H9 (cell line): Measurements from ENCODE around the gene AHDC1. TPM values are rescaled to one million over a fixed set of nuclear protein-coding genes. Genes with fewer than 3 reads are reported as not detected.
A peak's percentile ranks its signal among the peaks of the same experiment; 100 is the strongest.

Experiments
- DNase-seq: peaks from one replicate; pipeline ENCODE4 v3.0.0-alpha.2; 2017
- H2AFZ ChIP-seq: one replicate; pipeline ENCODE4 v1.6.1; 2013; ENCODE audit warnings: mild to moderate bottlenecking, low read length, control low read depth, moderate library complexity
- H2AK5ac ChIP-seq: 2 replicates; pipeline ENCODE4 v1.6.1; 2013; ENCODE audit warnings: low read length, control low read depth, mixed read lengths; ENCODE audit not compliant: insufficient read length
- H2BK120ac ChIP-seq: one replicate; pipeline ENCODE4 v1.6.1; 2013; ENCODE audit warnings: low read depth, mild to moderate bottlenecking, low read length, control low read depth, inconsistent platforms; ENCODE audit not compliant: poor library complexity, severe bottlenecking
- H2BK12ac ChIP-seq: 2 replicates; pipeline ENCODE4 v1.6.1; 2013; ENCODE audit warnings: low read length, control low read depth, mixed read lengths, low read depth; ENCODE audit not compliant: insufficient read length
- H2BK15ac ChIP-seq: 2 replicates; pipeline ENCODE4 v1.6.1; 2013; ENCODE audit warnings: low read depth, low read length, control low read depth
- H2BK20ac ChIP-seq: one replicate; pipeline ENCODE4 v1.6.1; 2013; ENCODE audit warnings: low read depth, mild to moderate bottlenecking, low read length, control low read depth, inconsistent platforms; ENCODE audit not compliant: poor library complexity, severe bottlenecking
- H2BK5ac ChIP-seq: 2 replicates; pipeline ENCODE4 v1.6.1; 2013; ENCODE audit warnings: low read length, control low read depth, mixed read lengths; ENCODE audit not compliant: insufficient read length
- H3K14ac ChIP-seq: 2 replicates; pipeline ENCODE4 v1.6.1; 2013; ENCODE audit warnings: low read length, control low read depth; ENCODE audit not compliant: insufficient read depth
- H3K18ac ChIP-seq: 2 replicates; pipeline ENCODE4 v1.6.1; 2013; ENCODE audit warnings: low read depth, mild to moderate bottlenecking, mixed read lengths, low read length, control low read depth; ENCODE audit not compliant: insufficient read length
- H3K23ac ChIP-seq: 2 replicates; pipeline ENCODE4 v1.6.1; 2013; ENCODE audit warnings: low read length, control low read depth, mixed read lengths, low read depth; ENCODE audit not compliant: insufficient read length
- H3K23me2 ChIP-seq: 2 replicates; pipeline ENCODE4 v1.6.1; 2013; ENCODE audit warnings: low read depth, mild to moderate bottlenecking, mixed read lengths, low read length, control low read depth; ENCODE audit not compliant: insufficient read length, poor library complexity, severe bottlenecking
- H3K27ac ChIP-seq: 2 replicates; pipeline ENCODE4 v1.5.1; 2013; ENCODE audit warnings: low read length, control low read depth, mixed read lengths, low read depth; ENCODE audit not compliant: insufficient read length
- H3K27me3 ChIP-seq: 2 replicates; pipeline ENCODE4 v1.6.1; 2013; ENCODE audit warnings: low read length, control low read depth, inconsistent platforms; ENCODE audit not compliant: insufficient read depth
- H3K4ac ChIP-seq: 2 replicates; pipeline ENCODE4 v1.6.1; 2013; ENCODE audit warnings: low read depth, mild to moderate bottlenecking, control low read depth, inconsistent platforms, low read length, moderate library complexity
- H3K4me1 ChIP-seq: 2 replicates; pipeline ENCODE4 v1.6.1; 2013; ENCODE audit warnings: low read length, control low read depth, inconsistent platforms; ENCODE audit not compliant: insufficient read depth
- H3K4me2 ChIP-seq: 2 replicates; pipeline ENCODE4 v1.6.1; 2013; ENCODE audit warnings: low read length, control low read depth, mixed read lengths; ENCODE audit not compliant: insufficient read length, insufficient read depth
- H3K56ac ChIP-seq: 2 replicates; pipeline ENCODE4 v1.6.1; 2013; ENCODE audit warnings: low read depth, mild to moderate bottlenecking, mixed read lengths, low read length, control low read depth; ENCODE audit not compliant: insufficient read length
- H3K79me1 ChIP-seq: 2 replicates; pipeline ENCODE4 v1.6.1; 2013; ENCODE audit warnings: low read depth, mild to moderate bottlenecking, moderate library complexity, low read length, control low read depth, inconsistent platforms; ENCODE audit not compliant: insufficient read depth, poor library complexity, severe bottlenecking
- H3K79me2 ChIP-seq: 2 replicates; pipeline ENCODE4 v1.6.1; 2013; ENCODE audit warnings: low read length, control low read depth, inconsistent platforms; ENCODE audit not compliant: insufficient read depth
- H3K9ac ChIP-seq: 2 replicates; pipeline ENCODE4 v1.6.1; 2013; ENCODE audit warnings: low read length, control low read depth, mixed read lengths; ENCODE audit not compliant: insufficient read length; ENCODE audit errors: extremely low read depth
- H3K9me3 ChIP-seq: one replicate; pipeline ENCODE4 v1.6.1; 2013; ENCODE audit warnings: low read depth, low read length, inconsistent platforms; ENCODE audit not compliant: control insufficient read depth
- H3T11ph ChIP-seq: one replicate; pipeline ENCODE4 v1.6.1; 2013; ENCODE audit warnings: mild to moderate bottlenecking, low read length, control low read depth, inconsistent platforms
- H4K20me1 ChIP-seq: one replicate; pipeline ENCODE4 v1.6.1; 2013; ENCODE audit not compliant: control insufficient read depth, insufficient read length, insufficient read depth
- H4K5ac ChIP-seq: 2 replicates; pipeline ENCODE4 v1.6.1; 2013; ENCODE audit warnings: low read depth, mild to moderate bottlenecking, mixed read lengths, low read length, control low read depth; ENCODE audit not compliant: insufficient read length
- H4K8ac ChIP-seq: replicated peaks from 2 replicates; pipeline ENCODE4 v1.6.1; 2013; ENCODE audit warnings: low read length, control low read depth, mixed read lengths, low read depth; ENCODE audit not compliant: insufficient read length
- H4K91ac ChIP-seq: 2 replicates; pipeline ENCODE4 v1.6.1; 2013; ENCODE audit warnings: low read depth, mild to moderate bottlenecking, moderate library complexity, mixed read lengths, low read length, control low read depth; ENCODE audit not compliant: insufficient read length
- H3K27ac Mint-ChIP-seq, 3 experiments: 2 replicates in 2 of 3; 3 replicates in 1 of 3; pipeline ENCODE4 v1.8.0; 2020 to 2021; ENCODE audit warnings: mixed read lengths in 3 of 3, mild to moderate bottlenecking in 1 of 3, moderate library complexity in 1 of 3
- H3K27me3 Mint-ChIP-seq: 2 replicates; pipeline ENCODE4 v1.8.0; 2021; ENCODE audit warnings: low read depth, mild to moderate bottlenecking, moderate library complexity, mixed read lengths
- H3K36me3 Mint-ChIP-seq, 3 experiments: 2 replicates in 2 of 3; 3 replicates in 1 of 3; pipeline ENCODE4 v1.8.0; 2020 to 2021; ENCODE audit warnings: low read depth in 3 of 3, mixed read lengths in 3 of 3; ENCODE audit not compliant: insufficient read depth in 1 of 3
- H3K4me1 Mint-ChIP-seq, 2 experiments: 2 replicates each; pipeline ENCODE4 v1.8.0; 2020; ENCODE audit warnings: mixed read lengths in 2 of 2
- H3K4me3 Mint-ChIP-seq, 2 experiments: 2 replicates in 1 of 2; 3 replicates in 1 of 2; pipeline ENCODE4 v1.8.0; 2020 to 2021; ENCODE audit warnings: mild to moderate bottlenecking in 2 of 2, mixed read lengths in 2 of 2, moderate library complexity in 1 of 2
- H3K9me3 Mint-ChIP-seq, 2 experiments: 2 replicates in 1 of 2; 3 replicates in 1 of 2; pipeline ENCODE4 v1.8.0; 2020; ENCODE audit warnings: mild to moderate bottlenecking in 2 of 2, mixed read lengths in 2 of 2, moderate library complexity in 1 of 2
- CTCF ChIP-seq: fragments of 200-600 bp; sonication (generic); conservative IDR thresholded peaks from 3 replicates; pipeline ENCODE4 v1.8.0; 2021; ENCODE audit warnings: antibody characterized with exemption, mild to moderate bottlenecking
- WGBS: extraction: QIAGEN DNeasy Blood & Tissue Kit; methylation state at CpG from one replicate; pipeline ENCODE4 v1.1.7; 2013; ENCODE audit warnings: missing lambda C conversion rate, low lambda C conversion rate, mixed read lengths; ENCODE audit not compliant: insufficient read length; ENCODE audit errors: extremely low coverage; 5-methylcytosine and 5-hydroxymethylcytosine counted together
- total RNA-seq: library from RNA; stranded (reverse); gene quantifications from 2 replicates; pipeline ENCODE4 v1.2.1, GENCODE V29; 2021

AHDC1 gene
- total RNA-seq, 1 experiment from 2014 or later = 29.4 TPM

- H3K4me2 ChIP-seq = no peak overlapping the region
- H3K4me1 Mint-ChIP-seq = peaks cover 41 to 43% of the 10 kb centered on the region in 2 experiments
These were observed 27.1 kb downstream of the AHDC1 start for GRCh38 chr1:27576806-27577227.

More at GRCh38 chr1:27576806-27577227, 27.1 kb downstream of the AHDC1 start:
- Mint-ChIP-seq H3K36me3 (no peaks in the 10 kb centered on the region), H3K9me3 (no peaks in the 10 kb centered on the region), H3K27me3 (no peaks in the 10 kb centered on the region; the same call in none of the 2 replicates), H3K27ac (peak overlapping the region in 1 of 3 experiments; percentile 84; a peak in 1 of 7 replicates), H3K4me3 (peak overlapping the region in 1 of 2 experiments; percentile 53; a peak in 1 of 5 replicates)
- Histone ChIP-seq H4K5ac (no peak overlapping the region), H3K18ac (no peak overlapping the region), H2BK5ac (no peak overlapping the region), H3K27me3 (no peaks in the 10 kb centered on the region), H3K14ac (no peak overlapping the region), H4K8ac (no peak overlapping the region), H2AFZ (no peak overlapping the region), H4K91ac (no peak overlapping the region), H3K23me2 (peaks cover 3% of the 10 kb centered on the region), H2BK20ac (no peak overlapping the region), H3T11ph (no peak overlapping the region), H2BK12ac (no peak overlapping the region), H3K27ac (no peak overlapping the region), H3K4me1 (peaks cover 19% of the 10 kb centered on the region), H3K4ac (no peak overlapping the region), H3K79me2 (no peaks in the 10 kb centered on the region), H4K20me1 (no peaks in the 10 kb centered on the region), H3K56ac (no peak overlapping the region), H3K23ac (no peak overlapping the region), H2AK5ac (no peak overlapping the region), H3K9ac (no peak overlapping the region), H3K79me1 (no peaks in the 10 kb centered on the region), H2BK15ac (no peak overlapping the region), H3K9me3 (no peaks in the 10 kb centered on the region), H2BK120ac (no peak overlapping the region)
- no peak for DNase-seq
- WGBS = no CpG with 5 or more reads among the region's 7 CpGs
- TF ChIP-seq CTCF = no peak
